ENCODE results near the gene SLC16A12. TPM values are rescaled to one million over a fixed set of nuclear protein-coding genes. Genes with fewer than 3 reads are reported as not detected.
"Not testable (repeated sequence)": the region's sequence is repeated elsewhere in the genome, so short reads cannot be mapped to it uniquely, and the experiment has no call there.

The SLC16A12 gene
- total and polyA plus RNA-seq, 4 donors = 0.03 to 10.7 (median 0.94) TPM

DNA sequence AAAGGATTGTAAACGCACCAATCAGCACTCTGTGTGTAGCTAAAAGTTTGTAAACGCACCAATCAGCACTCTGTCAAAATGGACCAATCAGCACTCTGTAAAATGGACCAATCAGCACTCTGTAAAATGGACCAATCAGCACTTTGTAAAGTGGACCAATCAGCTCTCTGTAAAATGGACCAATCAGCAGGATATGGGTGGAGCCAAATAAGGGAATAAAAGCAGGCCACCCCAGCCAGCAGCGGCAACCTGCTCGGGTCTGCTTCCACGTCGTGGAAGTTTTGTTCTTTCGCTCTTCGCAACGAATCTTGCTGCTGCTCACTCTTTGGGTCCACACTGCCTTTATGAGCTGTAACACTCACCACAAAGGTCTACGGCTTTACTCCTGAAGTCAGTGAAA, 123.1 kb downstream of the SLC16A12 start:
- 93% methylated on average over 10 of the region's 10 CpGs for WGBS
- DNase-seq (ENCODE audit: low spot score); H3K27me3 ChIP-seq (ENCODE audit: control insufficient read depth in 4 of 4, insufficient read depth in 4 of 4, low read length in 3 of 4); H3K9ac ChIP-seq (ENCODE audit: low read depth in 1 of 2, low read length in 2 of 2); H3K9me3 ChIP-seq (ENCODE audit: control insufficient read depth in 4 of 4, low read length in 3 of 4); H3K36me3 ChIP-seq (ENCODE audit: control insufficient read depth in 4 of 4, insufficient read depth in 3 of 4, low read depth in 1 of 4, low read length in 3 of 4); H3K4me3 ChIP-seq (ENCODE audit: low read depth in 1 of 3, low read length in 3 of 3); H3K27ac ChIP-seq (ENCODE audit: low read depth in 1 of 2, low read length in 2 of 2): not testable (repeated sequence)
- peaks cover 8 to 31% (median 12%) of the 10 kb centered on the region in 4 donors for H3K4me1 ChIP-seq (ENCODE audit: control insufficient read depth in 4 of 4, insufficient read depth in 4 of 4, low read length in 3 of 4)

DNA sequence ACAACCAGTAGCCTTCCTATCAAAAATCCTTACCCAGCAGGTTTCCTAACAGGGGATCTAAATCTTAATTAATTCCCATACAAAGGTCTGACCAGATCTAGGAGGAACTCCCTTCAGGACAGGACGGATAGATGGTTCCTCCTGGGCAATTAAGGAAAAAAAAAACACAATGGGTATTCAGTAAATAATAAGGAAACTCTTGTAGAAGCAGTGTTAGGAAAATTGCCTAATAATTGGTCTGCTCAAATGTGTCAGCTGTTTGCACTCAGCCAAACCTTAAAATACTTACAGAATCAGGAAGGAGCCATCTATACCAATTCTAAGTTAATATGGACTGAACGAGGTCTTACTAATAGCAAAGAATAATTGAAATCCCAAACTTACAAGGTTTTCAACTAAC, 124.3 kb downstream of the SLC16A12 start:
- H3K4me1 ChIP-seq (ENCODE audit: control insufficient read depth in 4 of 4, insufficient read depth in 4 of 4, low read length in 3 of 4) = peaks cover 4 to 25% (median 7%) of the 10 kb centered on the region in 4 donors
- DNase-seq (ENCODE audit: low spot score); H3K9me3 ChIP-seq (ENCODE audit: control insufficient read depth in 4 of 4, low read length in 3 of 4); H3K4me3 ChIP-seq (ENCODE audit: low read depth in 1 of 3, low read length in 3 of 3); H3K36me3 ChIP-seq (ENCODE audit: control insufficient read depth in 4 of 4, insufficient read depth in 3 of 4, low read depth in 1 of 4, low read length in 3 of 4); H3K27ac ChIP-seq (ENCODE audit: low read depth in 1 of 2, low read length in 2 of 2); H3K9ac ChIP-seq (ENCODE audit: low read depth in 1 of 2, low read length in 2 of 2); H3K27me3 ChIP-seq (ENCODE audit: control insufficient read depth in 4 of 4, insufficient read depth in 4 of 4, low read length in 3 of 4): not testable (repeated sequence)
- 82% methylated on average over 2 of the region's 2 CpGs for WGBS

DNA sequence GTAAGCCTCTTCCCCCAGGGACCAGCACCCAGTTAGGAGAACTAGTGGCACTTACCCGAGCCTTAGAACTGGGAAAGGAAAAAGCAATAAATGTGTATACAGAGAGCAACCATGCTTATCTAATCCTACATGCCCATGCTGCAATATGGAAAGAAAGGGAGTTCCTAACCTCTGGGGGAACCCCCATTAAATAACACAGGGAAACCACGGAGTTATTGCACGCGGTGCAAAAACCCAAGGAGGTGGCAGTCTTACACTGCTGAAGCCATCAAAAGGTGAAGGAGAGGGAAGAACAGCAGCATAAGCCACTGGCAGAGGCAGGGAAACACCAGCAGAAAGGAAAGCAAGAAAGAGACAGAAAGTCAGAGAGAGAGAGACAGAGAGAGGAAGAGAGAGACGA, 124.8 kb downstream of the SLC16A12 start:
- DNase-seq (ENCODE audit: low spot score); H3K4me3 ChIP-seq (ENCODE audit: low read depth in 1 of 3, low read length in 3 of 3); H3K27me3 ChIP-seq (ENCODE audit: control insufficient read depth in 4 of 4, insufficient read depth in 4 of 4, low read length in 3 of 4); H3K9me3 ChIP-seq (ENCODE audit: control insufficient read depth in 4 of 4, low read length in 3 of 4); H3K9ac ChIP-seq (ENCODE audit: low read depth in 1 of 2, low read length in 2 of 2); H3K36me3 ChIP-seq (ENCODE audit: control insufficient read depth in 4 of 4, insufficient read depth in 3 of 4, low read depth in 1 of 4, low read length in 3 of 4): not testable (repeated sequence)
- 91% methylated on average over 5 of the region's 5 CpGs for WGBS
- H3K4me1 ChIP-seq (ENCODE audit: control insufficient read depth in 4 of 4, insufficient read depth in 4 of 4, low read length in 3 of 4) = peaks cover 0 to 20% (median 3%) of the 10 kb centered on the region in 4 donors
- H3K27ac ChIP-seq (ENCODE audit: low read depth in 1 of 2, low read length in 2 of 2) = peak overlapping the region in 1 of 2 donors; percentile 20

DNA sequence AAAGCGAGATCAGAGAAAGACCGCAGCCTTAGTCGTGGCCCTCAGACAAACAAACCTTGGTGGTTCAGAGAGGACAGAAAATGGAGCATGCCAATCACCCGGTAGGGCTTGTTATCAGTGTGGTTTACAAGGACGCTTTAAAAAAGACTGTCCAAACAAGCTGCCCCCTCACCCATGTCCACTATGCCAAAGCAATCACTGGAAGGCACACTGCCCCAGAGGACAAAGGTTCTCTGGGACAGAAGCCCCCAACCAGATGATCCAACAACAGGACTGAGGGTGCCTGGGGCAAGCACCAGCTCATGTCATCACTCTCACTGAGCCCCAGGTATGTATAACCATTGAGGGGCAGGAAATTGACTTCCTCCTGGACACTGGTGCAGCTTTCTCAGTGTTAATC, 126.1 kb downstream of the SLC16A12 start:
- DNase-seq (ENCODE audit: low spot score); H3K4me3 ChIP-seq (ENCODE audit: low read depth in 1 of 3, low read length in 3 of 3); H3K36me3 ChIP-seq (ENCODE audit: control insufficient read depth in 4 of 4, insufficient read depth in 3 of 4, low read depth in 1 of 4, low read length in 3 of 4); H3K9ac ChIP-seq (ENCODE audit: low read depth in 1 of 2, low read length in 2 of 2); H3K27me3 ChIP-seq (ENCODE audit: control insufficient read depth in 4 of 4, insufficient read depth in 4 of 4, low read length in 3 of 4); H3K9me3 ChIP-seq (ENCODE audit: control insufficient read depth in 4 of 4, low read length in 3 of 4): not testable (repeated sequence)
- WGBS = 45% methylated on average over 5 of the region's 5 CpGs
- H3K4me1 ChIP-seq (ENCODE audit: control insufficient read depth in 4 of 4, insufficient read depth in 4 of 4, low read length in 3 of 4) = peaks cover 0 to 17% (median 3%) of the 10 kb centered on the region in 4 donors
- TF ChIP-seq SP1 (IDR thresholded peaks at IDR 0.05) (peak; percentile 48), HNF4G (IDR thresholded peaks at IDR 0.05) (peak; percentile 17), RXRA (IDR thresholded peaks at IDR 0.05) (peak in 1 of 2 donors; percentile 23), HNF4A (conservative IDR thresholded peaks at IDR 0.05) (peak; percentile 71 to 84)
- peak overlapping the region in 1 of 2 donors; percentile 28 for H3K27ac ChIP-seq (ENCODE audit: low read depth in 1 of 2, low read length in 2 of 2)

DNA sequence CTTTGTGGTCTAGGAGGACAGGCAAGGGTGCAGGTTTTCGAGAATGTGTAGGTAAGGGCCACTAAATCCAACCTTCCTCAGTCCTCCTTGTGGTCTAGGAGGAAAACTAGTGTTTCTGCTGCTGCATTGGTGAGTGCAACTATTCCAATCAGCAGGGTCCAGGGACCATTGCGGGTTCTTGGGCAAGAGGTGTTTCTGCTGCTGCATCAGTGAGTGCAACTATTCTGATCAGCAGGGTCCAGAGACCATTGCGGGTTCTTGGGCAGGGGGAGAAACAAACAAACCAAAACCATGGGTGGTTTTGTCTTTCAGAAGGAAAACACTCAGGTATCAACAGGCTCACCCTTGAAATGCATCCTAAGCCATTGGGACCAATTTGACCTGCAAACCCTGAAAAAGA, 127.6 kb downstream of the SLC16A12 start:
- not testable (repeated sequence) for H3K9ac ChIP-seq (ENCODE audit: low read depth in 1 of 2, low read length in 2 of 2); H3K27me3 ChIP-seq (ENCODE audit: control insufficient read depth in 4 of 4, insufficient read depth in 4 of 4, low read length in 3 of 4); H3K9me3 ChIP-seq (ENCODE audit: control insufficient read depth in 4 of 4, low read length in 3 of 4); H3K4me3 ChIP-seq (ENCODE audit: low read depth in 1 of 3, low read length in 3 of 3); DNase-seq (ENCODE audit: low spot score); H3K36me3 ChIP-seq (ENCODE audit: control insufficient read depth in 4 of 4, insufficient read depth in 3 of 4, low read depth in 1 of 4, low read length in 3 of 4); H3K27ac ChIP-seq (ENCODE audit: low read depth in 1 of 2, low read length in 2 of 2)
- peaks cover 0 to 17% (median 4%) of the 10 kb centered on the region in 4 donors for H3K4me1 ChIP-seq (ENCODE audit: control insufficient read depth in 4 of 4, insufficient read depth in 4 of 4, low read length in 3 of 4)
- WGBS = 80% methylated on average over 3 of the region's 3 CpGs

DNA sequence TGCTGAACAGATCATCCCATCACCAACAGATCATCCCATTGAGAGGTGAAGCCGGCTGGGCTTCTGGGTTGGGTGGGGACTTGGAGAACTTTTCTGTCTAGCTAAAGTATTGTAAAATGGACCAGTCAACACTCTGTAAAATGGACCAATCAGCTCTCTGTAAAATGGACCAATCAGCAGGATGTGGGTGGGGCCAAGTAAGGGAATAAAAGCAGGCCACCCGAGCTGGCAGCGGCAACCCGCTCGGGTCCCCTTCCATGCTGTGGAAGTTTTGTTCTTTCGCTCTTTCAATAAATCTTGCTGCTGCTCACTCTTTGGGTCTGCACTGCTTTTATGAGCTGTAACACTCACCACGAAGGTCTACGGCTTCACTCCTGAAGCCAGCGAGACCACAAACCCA, 129.2 kb downstream of the SLC16A12 start:
- WGBS = 97% methylated on average over 9 of the region's 9 CpGs
- H3K27ac ChIP-seq (ENCODE audit: low read depth in 1 of 2, low read length in 2 of 2); H3K27me3 ChIP-seq (ENCODE audit: control insufficient read depth in 4 of 4, insufficient read depth in 4 of 4, low read length in 3 of 4); H3K9me3 ChIP-seq (ENCODE audit: control insufficient read depth in 4 of 4, low read length in 3 of 4); H3K9ac ChIP-seq (ENCODE audit: low read depth in 1 of 2, low read length in 2 of 2); H3K4me3 ChIP-seq (ENCODE audit: low read depth in 1 of 3, low read length in 3 of 3); DNase-seq (ENCODE audit: low spot score): not testable (repeated sequence)
- peaks cover 0 to 17% (median 4%) of the 10 kb centered on the region in 4 donors for H3K4me1 ChIP-seq (ENCODE audit: control insufficient read depth in 4 of 4, insufficient read depth in 4 of 4, low read length in 3 of 4)
- H3K36me3 ChIP-seq (ENCODE audit: control insufficient read depth in 4 of 4, insufficient read depth in 3 of 4, low read depth in 1 of 4, low read length in 3 of 4) = peaks cover 0 to 11% (median 7%) of the 10 kb centered on the region in 4 donors

Data from liver (tissue), 9 donors.